Stimulated activated CD8-positive, alpha-beta memory T cell treated with anti-CD3 and anti-CD28 coated beads, Interleukin-15, amount 100 ng/mL, for 4 hours (primary cell): Measurements from ENCODE around the gene APCDD1.

ENCODE experiments used
- DNase-seq, 2 donors: peaks; one replicate each; pipeline ENCODE4 v3.0.0-alpha.2; 2020; ENCODE audit warnings: low read depth in 2 of 2

Gene APCDD1

DNA sequence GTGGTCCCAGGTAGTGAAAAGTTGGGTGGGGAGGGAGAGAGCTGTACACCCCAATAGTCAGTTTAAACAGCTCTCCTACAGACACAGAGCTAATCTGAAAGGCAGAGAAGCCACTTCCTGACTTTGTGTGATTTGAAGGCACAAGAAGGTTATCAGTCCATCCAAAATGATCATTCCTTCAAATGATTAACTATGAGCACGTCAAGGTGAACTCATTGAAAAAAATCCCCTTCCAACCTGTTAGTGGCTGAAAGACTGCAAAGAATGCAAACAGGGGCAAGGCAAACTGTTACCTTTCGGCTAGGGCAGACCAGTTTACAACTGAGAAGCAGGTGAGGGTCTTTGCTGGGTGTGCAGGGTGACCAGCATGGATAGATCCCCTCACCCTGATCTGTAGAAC is 22.8 kb upstream of the APCDD1 start:
- no peak for DNase-seq

DNA sequence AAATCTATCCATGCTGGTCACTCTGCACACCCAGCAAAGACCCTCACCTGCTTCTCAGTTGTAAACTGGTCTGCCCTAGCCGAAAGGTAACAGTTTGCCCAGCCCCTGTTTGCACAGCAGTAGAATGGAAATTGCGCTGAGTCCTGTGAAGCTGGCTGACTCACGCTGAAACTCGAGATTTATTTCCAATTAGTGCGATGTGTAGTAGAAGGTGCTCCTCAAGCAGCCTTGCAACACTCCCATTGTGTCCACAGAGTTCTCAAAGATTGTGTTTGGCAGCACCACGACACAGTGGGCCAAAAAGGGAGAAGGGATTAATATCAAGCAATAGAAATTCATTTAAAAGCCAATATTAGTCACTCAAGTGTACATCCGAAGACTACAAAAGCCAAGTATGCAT is 21.7 kb upstream of the APCDD1 start:
- DNase-seq: no peak

DNA sequence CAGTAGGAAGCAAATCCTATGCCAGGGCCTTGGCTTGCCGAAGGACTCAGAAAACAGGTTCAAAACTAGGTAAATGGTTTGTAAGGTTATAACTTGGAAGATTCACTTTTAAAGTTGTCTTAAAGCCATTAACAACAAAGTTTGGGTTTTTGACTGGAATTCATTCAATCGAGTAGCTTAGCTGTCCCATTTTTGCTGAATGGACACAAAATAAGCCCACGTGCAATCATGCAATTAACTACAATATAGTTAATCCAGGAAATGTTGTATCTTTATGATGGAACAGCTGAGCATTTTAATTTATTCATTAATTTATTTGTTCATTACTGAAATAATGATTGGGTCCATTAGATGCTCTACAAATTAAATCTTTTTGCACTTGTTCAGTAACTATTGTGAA is 18.3 kb upstream of the APCDD1 start:
- DNase-seq: no peak

DNA sequence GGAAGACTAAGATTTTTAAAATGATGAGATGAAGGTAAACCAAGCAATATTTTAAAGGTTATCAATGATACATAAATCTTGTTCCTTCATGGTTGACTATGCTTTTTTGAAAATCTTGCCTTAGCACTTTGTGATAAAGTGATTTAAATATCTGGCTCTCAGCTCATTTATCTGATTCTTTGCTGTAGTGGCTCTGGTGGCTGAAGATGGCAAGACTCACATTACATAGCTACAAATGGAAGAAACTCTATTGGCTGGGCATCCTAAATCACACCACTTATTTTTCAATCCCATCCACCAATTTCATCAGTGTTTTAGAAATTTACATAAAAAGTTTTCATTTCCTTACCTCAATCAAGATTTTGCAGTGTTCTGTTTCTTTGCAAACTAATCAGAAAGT is 16.6 kb upstream of the APCDD1 start:
- DNase-seq: no peak

DNA sequence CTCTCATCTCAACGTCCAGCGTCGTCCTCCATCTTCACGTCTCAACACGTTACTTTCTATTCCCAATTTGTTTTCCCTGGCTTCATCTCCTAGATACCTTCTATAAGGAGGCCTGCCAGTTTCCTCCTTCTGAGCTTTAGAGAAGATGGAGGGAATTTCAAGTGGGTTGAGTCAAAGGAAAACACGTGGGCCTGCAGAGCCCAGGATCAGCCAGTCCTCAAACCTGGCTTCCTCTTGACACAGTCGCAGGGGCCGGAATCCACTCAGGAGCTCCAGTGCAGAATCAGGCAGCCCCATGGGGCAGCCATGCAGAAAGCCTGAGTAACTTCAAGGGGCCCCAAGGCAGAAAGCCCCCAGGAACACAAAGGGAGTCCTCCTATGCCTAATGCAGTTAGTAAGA is 14.5 kb upstream of the APCDD1 start:
- no peak for DNase-seq

DNA sequence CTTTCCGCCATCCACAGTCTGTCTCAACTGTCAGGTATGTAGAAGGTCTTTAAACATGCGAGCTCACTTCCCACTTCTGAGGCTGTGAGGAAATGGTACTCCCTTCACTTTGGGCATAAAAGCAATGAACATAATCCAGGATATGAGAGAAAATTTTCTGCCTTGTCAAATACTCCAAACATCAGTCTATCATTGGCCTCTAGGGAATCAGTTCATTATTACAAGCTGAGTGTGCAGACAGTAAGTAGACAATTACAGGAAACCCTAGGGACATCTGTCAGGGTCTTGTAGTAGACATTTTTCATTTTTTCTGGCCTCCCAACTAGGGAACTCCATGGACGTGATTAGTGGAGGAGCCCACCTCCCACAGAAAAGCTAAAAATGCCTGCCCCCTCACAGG is 13.6 kb upstream of the APCDD1 start:
- DNase-seq: no peak

DNA sequence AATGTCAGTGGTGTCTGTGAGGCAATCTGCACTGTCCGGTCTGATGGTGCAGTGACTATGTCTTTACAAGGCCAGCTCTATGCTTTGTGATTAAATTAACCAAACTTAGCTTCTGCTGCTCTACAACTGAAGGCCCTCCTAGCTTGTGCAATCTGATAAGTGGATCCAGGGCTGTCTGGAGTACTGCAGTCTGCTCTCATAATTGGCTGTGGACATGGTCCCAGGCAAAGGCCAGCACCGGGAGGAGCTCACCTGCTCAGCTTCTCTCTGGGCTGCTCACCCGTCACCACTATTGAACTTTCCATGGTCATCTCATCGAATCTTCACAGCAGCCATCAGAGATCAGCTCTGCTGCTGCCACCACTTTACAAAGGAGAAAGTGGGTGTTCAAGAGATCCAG is 13.0 kb upstream of the APCDD1 start:
- no peak for DNase-seq

DNA sequence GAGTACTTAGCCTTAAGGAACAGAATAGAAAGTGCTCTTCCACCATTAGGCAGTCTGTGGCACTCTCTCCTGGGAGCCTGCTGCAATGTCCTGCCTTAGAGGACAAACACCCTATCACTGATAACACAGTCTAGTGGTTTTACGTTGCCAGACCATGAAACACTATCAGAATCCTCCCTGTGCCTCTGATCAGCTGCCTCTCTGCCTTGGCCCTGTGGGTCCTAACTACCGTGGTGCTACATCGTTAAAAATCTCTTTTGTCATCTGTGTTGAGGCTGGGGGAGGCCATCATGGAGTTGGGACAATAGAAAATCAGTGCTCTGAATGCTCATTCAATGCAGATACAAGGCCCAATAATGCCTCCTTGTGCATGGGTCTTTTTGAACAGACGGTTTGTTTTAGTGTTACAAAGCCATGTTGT is 11.9 kb upstream of the APCDD1 start:
- no peak for DNase-seq

DNA sequence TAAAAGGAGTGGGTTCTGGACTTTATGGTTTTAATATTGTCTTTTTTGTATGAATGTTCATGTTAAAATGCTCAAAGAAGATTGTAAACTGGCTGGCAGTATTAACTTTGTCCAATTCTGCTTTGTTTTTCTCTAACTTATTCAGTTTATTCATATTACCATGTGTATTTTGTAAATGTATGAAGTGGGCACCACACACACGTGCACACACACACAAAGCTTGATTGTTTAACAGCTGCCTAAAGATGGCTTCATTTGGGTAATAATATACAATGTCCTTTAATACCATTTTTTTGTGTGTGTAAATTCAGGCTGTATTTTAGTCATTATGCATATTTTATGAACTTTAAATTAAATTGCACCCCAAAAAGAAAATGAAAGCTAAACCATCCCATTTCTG is 11.4 kb upstream of the APCDD1 start:
- no peak for DNase-seq

DNA sequence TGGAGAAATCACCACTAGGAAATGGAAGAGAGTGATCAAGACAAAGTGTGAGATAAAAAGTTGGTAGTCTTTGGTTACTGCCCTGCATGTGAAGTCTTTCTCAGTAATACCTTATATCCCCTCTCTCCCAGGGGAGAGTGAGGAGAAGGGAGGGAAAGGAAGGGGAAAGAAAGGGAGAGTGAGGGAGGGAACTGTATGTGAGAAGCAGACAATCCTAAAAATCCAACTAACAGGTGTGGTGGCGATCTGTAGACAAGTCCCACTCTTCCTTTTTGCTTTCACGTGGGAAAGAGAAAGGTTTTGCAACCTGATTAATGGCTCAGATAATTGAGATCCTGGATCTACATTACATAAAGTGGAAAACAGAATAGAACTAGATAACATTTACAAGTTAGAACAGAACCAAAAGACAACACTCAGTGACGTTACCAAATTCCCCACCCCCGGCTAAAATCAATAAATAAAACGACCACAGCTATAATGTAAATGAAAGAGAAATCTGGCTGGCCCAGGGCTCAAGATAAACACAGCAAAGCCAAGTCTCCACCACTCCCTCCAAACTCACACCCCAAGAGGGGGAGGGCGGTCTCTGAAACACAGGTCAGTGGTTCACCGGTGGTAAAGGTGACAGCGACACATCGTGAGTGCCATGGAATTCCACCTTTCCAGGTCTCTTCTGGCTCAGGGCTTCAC is 10.0 kb upstream of the APCDD1 start:
- DNase-seq: no peak

DNA sequence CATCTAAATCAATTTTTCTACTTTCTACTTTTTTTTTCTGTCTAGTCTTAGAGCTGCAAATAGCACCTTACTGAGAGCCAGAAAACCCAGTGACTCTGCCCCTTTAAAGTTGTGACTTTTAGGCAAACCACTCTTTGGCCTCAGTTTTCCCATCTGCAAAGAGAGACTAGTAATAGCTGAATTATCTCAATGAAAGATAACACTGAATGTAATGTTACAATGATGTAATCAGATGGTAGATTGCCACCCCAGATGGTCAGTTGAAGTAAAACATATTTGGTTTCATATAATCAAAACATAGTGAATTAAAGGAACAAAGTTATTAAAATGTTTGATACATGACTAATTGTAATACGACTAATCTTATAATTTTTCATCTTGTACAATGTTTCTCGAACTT is 5.0 kb upstream of the APCDD1 start:
- no peak for DNase-seq

DNA sequence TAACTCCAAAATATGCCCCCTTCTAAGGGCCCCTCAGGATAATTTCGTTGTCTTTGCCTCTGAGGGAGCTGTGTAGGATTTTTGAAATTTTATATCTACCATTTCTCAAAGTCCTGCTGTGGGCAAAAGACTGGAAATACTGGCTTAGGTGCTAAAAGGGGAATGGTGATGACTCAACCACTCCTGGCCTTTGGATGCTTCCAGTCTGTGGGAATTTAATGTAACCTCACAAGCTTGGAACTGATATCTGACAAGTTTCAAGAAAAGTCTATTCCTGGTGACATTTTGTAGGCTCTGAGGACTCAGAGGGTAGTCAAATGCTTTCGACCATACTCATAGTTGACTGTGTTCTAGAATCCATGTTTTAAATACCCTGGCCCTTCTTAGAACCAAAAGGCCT is 3.4 kb upstream of the APCDD1 start:
- DNase-seq: no peak

DNA sequence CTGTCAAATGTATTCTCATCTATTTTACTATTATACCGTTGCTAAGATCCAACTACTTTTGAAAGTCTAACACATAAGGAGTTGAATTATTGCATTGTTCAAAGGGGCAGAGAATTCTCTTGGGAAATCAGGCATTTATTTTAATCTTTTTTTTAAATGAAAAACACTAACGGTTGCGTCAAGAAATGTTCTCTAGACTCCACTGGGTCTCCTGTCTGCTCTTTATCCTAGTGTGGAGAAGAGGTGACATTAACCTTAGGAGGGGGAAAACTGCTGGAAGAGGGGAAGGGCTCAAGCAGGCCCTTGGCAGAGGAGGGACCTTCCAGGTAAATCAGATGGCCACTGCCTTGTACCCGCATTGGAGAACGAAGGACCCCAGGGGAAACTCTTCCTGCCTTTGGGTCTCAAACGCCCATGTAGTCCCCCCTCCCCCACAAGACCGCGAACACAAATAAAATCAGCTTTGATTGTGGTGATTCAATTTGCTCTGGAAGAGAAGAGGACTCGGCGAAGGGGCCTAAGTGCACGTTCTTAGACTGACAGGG is 1.1 kb upstream of the APCDD1 start:
- no peak for DNase-seq

DNA sequence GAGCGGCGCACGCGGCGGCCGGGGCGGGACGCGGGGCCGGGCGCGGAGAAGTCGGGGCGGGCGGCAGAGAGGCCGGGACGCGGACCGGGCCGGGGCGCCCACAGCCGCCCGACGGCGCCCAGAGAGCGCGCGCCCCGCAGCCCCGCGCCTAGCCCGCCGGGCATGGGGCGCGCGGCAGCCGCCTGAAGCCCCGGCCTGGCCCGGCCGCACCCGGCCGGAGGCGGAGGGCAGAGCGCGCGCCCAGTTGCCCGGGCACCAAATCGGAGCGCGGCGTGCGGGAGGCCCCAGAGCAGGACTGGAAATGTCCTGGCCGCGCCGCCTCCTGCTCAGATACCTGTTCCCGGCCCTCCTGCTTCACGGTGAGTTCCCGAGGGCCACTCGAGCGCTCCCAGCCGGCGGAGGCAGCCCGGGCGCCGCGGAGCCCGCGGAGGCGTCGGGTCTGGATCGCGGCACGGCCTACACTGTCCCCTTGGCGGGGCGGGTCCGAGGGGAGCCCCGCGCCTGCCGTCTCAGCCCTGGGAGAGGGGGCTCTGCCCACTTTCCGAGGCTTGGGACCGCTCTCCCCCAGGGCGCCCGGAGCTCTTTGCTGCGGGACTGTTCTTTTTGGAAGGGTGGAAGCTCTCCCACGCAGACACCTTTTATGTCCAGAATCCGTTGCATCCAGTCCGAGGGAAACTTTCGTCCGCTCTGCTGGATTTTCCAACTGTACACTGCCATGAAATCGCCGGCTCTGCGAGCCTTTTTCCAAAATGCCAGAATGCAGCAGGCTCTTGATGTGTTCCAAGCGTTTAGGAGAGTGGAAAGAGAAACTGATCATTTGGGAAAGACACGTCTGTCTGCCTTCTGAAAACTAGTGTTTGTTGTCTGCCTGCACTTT is 484 bp downstream of the APCDD1 start:
- no peak for DNase-seq

DNA sequence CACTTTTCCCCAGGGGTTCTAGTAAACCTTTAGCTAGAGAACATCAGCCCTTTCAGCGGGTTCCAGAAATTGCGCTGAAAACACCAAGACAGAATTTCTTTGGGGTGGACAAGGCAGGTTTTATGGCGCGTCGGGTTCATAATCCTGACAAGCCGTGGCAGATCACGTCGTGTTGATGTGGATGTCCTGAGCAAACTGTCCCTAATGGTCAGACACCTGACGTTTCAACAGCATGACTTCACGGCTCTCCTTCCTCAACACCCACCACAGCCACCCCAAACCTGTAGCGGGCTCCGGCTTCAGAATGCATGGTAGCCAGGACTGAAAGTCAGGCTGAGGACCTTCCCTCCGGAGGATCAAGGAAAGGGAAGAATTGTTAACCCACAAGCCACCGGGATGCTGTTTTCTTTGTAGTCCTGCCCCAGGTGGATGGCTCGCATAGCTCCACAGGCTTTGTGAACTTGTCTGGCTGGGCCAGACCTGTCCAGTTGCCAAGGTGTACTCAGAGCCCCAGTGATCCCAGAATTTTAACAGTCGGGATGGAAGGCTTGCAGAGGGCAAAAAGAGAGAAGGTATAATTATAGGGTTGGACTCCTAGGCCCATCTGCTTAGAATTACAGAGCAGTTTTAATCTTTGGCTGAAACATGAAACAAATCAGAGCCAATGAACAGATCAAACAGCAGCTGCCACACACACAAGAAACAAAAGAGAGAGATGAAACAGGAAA is 1.5 kb downstream of the APCDD1 start:
- DNase-seq: no peak

DNA sequence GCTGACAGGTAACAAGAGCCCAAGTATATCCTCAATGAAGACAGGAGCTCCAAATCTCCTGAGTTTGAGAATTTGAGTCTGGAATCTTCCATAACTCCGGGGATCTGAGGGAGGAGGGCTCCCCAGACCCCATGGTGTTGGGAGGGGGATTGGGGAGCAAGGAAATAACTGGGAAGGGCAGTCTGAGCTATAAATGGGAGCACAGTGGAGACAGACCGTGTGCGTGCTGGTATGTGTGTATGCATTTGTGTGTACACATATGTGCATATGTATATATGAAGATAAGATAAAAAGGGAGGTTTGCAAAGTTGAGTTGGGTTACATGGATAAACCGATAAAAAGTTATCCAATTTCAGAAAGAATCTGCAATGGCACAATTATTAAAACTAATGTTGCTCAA is 2.3 kb downstream of the APCDD1 start:
- no peak for DNase-seq

DNA sequence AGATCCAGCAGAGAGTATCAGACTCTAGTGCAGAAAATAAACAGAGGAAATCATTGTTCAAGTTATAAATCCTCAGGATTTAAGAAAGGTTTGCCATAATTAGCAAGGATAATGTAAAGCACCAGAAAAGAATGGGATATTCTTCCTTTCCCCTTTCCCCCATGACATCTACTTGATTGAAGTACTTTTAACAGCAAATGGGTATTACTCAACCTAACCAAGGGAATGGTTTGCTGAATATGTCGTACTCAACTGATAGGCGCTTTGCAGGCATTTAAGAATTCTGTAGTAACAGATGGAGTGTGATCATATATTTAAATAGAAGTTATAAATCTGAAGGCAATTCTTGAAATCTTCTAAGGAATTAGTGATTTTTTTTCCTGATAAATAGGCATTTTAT is 2.7 kb downstream of the APCDD1 start:
- no peak for DNase-seq

DNA sequence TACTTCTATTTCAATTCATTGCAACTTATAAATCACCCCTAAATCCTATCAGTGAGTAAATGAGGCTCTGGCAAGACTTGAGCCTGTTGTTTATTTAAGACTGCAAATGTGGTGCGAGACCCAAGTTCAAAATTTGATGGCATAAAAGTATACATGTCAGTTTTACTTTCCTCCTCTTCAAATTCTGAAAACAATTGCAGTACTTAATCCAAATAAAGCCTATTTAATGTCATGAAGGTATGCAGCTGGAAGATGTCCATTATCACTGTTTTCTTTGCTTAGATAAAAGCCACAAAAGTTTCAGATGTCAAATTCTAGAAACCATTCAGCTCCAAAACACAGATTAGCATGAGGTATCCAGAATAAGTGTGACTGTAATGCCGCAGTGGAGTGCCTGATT is 3.3 kb downstream of the APCDD1 start:
- no peak for DNase-seq

DNA sequence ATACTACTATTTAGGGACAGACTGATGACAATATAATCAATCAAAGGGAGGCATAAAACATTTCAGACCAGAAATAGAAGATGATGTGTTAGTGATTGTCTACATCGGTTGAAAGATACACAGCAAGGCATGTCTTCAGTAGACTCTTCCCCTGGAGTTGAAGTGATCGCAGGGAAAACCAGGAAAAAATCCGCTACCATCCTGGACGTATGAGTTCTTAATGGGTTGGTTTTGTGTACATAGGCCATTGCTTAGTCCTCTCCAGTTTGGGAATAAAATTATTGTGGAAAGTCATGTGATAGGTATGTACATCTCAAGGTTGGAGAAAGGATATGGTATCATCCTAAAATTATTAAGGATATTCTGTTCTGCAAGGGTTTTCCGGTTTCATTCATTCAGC is 4.3 kb downstream of the APCDD1 start:
- no peak for DNase-seq

DNA sequence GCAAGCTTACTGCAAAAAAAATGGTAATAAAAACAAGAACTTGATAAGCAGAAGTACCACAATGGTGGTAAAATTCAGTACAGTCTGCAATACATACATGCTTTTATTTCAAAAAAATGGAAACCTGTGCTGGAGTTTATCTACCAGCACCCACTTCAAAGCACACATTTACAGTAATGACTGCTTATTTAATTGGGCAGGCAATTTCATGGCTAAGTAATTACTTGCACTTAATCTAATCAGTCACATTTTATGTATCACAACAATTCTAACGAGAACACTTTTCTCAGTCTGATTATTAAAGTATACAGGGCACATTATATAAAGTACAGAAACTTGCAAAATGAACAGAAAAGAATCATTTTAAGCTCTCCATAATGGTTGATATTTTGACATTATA is 5.2 kb downstream of the APCDD1 start:
- DNase-seq: no peak

DNA sequence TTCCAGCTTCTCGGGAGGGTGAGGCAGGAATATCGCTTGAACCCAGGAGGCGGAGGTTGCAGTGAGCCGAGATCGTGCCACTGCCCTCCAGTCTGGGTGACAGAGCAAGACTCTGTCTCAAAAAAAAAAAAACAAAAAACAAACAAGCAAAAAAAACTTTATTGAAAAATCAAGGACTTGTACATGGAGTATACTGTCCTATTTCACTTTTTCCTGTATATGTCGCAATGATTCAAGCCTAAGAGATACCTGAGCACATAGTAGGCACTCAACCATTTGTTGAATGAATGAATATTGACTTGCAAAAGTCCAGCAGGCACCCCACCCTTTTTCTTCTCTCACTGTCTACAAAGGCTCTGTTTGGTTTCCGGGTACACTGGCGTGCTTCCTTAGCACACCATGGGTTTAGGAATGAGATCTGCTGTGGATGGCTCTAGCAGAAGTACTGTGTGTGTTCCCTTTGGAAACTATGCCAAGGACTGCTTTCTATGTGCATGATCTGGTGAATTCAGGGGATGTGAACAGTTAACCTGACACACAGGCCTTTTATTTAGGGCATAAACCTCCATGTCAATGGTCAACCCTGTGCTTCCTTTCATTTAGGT is 6.1 kb downstream of the APCDD1 start:
- DNase-seq: no peak

DNA sequence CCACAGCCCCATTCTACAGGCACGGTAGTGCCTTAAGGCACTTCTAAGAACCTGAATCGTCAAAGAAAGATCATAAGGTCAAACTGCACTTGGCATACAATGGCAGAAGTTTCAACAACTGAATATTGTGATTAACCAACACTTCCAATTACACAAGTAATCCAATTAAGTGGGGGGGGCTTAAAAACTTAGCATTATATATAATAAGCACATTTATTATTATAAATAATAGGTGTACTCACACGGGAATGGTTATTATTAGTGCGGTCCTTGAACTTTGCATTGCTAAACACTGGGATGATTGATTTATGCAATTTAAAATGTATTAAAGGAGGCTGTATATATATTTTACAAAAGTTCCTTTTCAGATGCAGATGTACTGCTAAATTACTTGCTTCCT is 7.6 kb downstream of the APCDD1 start:
- no peak for DNase-seq
